ENCODE results near the gene CCDC88A.
"Not testable (repeated sequence)": the region's sequence is repeated elsewhere in the genome, so short reads cannot be mapped to it uniquely, and the experiment has no call there.

CCDC88A gene

DNA sequence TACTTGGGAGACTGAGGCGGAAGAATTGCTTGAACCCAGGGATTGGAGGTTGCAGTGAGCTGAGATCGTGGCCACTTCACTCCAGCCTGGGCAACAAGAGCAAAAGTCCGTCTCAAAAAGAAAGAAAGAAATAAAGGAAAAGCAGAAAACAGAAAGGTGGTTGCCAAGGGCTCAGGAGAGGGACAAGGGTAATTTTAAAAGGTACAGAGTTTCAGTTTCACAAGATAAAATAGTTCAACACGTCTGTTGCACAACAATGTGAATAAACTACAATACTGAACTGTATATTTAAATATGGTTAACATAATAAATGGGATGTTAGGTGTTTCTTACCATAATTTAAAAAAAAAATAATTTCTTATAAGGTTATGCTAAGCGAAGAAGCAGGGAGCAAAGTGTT is 174.2 kb downstream of the CCDC88A start:
- peaks cover 6% of the 10 kb centered on the region for H3K4me1 ChIP-seq (ENCODE audit: low read length)
- H3K4me3 ChIP-seq (ENCODE audit: low read length): no peak overlapping the region
- TF ChIP-seq, protein P1, sequence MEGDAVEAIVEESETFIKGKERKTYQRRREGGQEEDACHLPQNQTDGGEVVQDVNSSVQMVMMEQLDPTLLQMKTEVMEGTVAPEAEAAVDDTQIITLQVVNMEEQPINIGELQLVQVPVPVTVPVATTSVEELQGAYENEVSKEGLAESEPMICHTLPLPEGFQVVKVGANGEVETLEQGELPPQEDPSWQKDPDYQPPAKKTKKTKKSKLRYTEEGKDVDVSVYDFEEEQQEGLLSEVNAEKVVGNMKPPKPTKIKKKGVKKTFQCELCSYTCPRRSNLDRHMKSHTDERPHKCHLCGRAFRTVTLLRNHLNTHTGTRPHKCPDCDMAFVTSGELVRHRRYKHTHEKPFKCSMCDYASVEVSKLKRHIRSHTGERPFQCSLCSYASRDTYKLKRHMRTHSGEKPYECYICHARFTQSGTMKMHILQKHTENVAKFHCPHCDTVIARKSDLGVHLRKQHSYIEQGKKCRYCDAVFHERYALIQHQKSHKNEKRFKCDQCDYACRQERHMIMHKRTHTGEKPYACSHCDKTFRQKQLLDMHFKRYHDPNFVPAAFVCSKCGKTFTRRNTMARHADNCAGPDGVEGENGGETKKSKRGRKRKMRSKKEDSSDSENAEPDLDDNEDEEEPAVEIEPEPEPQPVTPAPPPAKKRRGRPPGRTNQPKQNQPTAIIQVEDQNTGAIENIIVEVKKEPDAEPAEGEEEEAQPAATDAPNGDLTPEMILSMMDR (IDR thresholded peaks at IDR 0.05; ENCODE audit: low read depth, low read length): no peak
- TF ChIP-seq EZH2phosphoT487 (IDR thresholded peaks at IDR 0.05; ENCODE audit: low read depth): no peak
- no peak overlapping the region for H2AFZ ChIP-seq (ENCODE audit: low read depth, low read length)
- H4K20me1 ChIP-seq (ENCODE audit: insufficient read depth, low read length): no peaks in the 10 kb centered on the region
- H3K27ac ChIP-seq (ENCODE audit: low read length): no peak overlapping the region
- H3K9me3 ChIP-seq (ENCODE audit: insufficient read depth, low read length): no peaks in the 10 kb centered on the region
- H3K4me2 ChIP-seq (ENCODE audit: low read length): no peak overlapping the region
- no peaks in the 10 kb centered on the region for H3K27me3 ChIP-seq (ENCODE audit: low read depth, low read length)
- no peak overlapping the region for H3K9ac ChIP-seq (ENCODE audit: low read length)
- H3K36me3 ChIP-seq (replicated peaks; ENCODE audit: low read depth, low read length): peaks cover 17% of the 10 kb centered on the region
- no peaks in the 10 kb centered on the region for H3K79me2 ChIP-seq (ENCODE audit: low read length)

DNA sequence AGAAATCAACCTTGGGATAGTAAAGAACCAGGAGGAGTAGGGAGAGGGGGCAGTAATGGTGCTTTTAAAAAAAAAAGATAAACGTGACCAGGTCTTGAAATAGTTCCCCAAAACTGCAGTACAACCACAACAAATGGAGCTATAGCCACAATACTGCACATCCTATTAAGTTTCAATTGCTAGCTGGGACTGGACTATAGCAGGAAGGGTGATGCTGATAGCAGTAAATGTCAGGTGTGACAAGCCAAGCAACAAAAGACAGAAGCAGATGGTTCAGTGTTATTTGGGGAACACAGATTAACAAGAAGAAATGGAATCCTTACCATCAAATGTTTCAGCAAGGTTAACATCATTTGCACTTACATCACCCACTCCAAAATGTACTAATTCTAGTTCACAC is 177.0 kb downstream of the CCDC88A start:
- no peaks in the 10 kb centered on the region for H3K9me3 ChIP-seq (ENCODE audit: insufficient read depth, low read length)
- no peak overlapping the region for H3K4me2 ChIP-seq (ENCODE audit: low read length)
- peaks cover 20% of the 10 kb centered on the region for H3K36me3 ChIP-seq (replicated peaks; ENCODE audit: low read depth, low read length)
- peaks cover 6% of the 10 kb centered on the region for H3K4me1 ChIP-seq (ENCODE audit: low read length)
- H4K20me1 ChIP-seq (ENCODE audit: insufficient read depth, low read length): no peaks in the 10 kb centered on the region
- no peak for TF ChIP-seq EZH2phosphoT487 (IDR thresholded peaks at IDR 0.05; ENCODE audit: low read depth)
- TF ChIP-seq, protein P1 (IDR thresholded peaks at IDR 0.05; ENCODE audit: low read depth, low read length): no peak
- H3K4me3 ChIP-seq (ENCODE audit: low read length): no peak overlapping the region
- H3K27ac ChIP-seq (ENCODE audit: low read length): no peak overlapping the region
- H3K27me3 ChIP-seq (ENCODE audit: low read depth, low read length): no peaks in the 10 kb centered on the region
- H2AFZ ChIP-seq (ENCODE audit: low read depth, low read length): no peak overlapping the region
- H3K79me2 ChIP-seq (ENCODE audit: low read length): no peaks in the 10 kb centered on the region
- no peak overlapping the region for H3K9ac ChIP-seq (ENCODE audit: low read length)

DNA sequence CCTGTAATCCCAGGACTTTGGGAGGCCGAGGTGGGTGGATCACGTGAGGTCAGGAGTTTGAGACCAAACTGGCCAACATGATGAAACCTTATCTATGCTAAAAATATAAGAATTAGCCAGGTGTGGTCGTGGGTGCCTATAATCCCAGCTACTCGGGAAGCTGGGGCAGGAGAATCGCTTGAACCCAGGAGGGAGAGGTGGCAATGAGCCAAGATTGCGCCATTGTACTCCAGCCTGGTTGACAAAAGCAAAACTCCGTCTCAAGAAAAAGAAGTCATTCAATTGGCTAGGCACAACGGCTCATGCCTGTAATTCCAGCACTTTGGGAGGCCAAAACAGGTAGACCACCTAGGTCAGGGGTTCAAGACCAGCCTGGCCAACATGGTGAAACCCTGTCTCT is 178.1 kb downstream of the CCDC88A start:
- not testable (repeated sequence) for H3K27me3 ChIP-seq (ENCODE audit: low read depth, low read length); H2AFZ ChIP-seq (ENCODE audit: low read depth, low read length); H3K4me2 ChIP-seq (ENCODE audit: low read length); H3K9me3 ChIP-seq (ENCODE audit: insufficient read depth, low read length); H3K9ac ChIP-seq (ENCODE audit: low read length); H3K79me2 ChIP-seq (ENCODE audit: low read length); H3K4me1 ChIP-seq (ENCODE audit: low read length); H3K4me3 ChIP-seq (ENCODE audit: low read length); H3K27ac ChIP-seq (ENCODE audit: low read length); H4K20me1 ChIP-seq (ENCODE audit: insufficient read depth, low read length)
- peaks cover 27% of the 10 kb centered on the region for H3K36me3 ChIP-seq (replicated peaks; ENCODE audit: low read depth, low read length)

DNA sequence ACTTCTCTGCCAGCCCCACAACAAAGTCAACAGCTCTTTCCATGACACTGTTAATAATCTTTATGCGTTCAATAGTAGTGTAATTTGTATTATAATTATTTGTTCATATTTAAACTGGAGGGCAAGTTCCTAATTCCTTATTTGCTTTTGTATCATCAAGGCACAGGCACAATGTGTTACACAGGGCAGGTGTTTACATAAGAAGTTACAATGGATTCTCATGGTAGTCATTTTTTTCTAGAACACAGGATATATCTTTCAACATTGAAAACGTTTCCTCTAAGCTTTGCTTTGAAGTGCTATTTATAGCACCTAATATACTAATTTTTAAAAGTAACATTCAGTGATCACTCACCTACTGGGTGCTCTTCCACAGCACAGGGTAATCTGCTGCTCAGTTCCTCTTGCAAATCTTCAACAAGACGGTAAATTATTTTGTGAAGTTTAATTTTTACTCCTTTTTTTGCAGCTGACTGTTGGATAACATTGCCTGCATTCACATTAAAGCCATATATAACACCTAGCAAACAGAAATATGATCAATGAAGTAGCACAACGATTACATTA is 179.9 kb downstream of the CCDC88A start:
- Histone ChIP-seq H3K79me2 (ENCODE audit: low read length) (peaks cover 7% of the 10 kb centered on the region), H2AFZ (ENCODE audit: low read depth, low read length) (no peak overlapping the region), H3K4me1 (ENCODE audit: low read length) (peaks cover 9% of the 10 kb centered on the region), H3K9ac (ENCODE audit: low read length) (no peak overlapping the region), H3K9me3 (ENCODE audit: insufficient read depth, low read length) (no peaks in the 10 kb centered on the region), H3K27me3 (ENCODE audit: low read depth, low read length) (no peaks in the 10 kb centered on the region), H3K4me3 (ENCODE audit: low read length) (no peak overlapping the region), H3K27ac (ENCODE audit: low read length) (no peak overlapping the region), H3K4me2 (ENCODE audit: low read length) (no peak overlapping the region), H4K20me1 (ENCODE audit: insufficient read depth, low read length) (no peaks in the 10 kb centered on the region), H3K36me3 (replicated peaks; ENCODE audit: low read depth, low read length) (peaks cover 38% of the 10 kb centered on the region)
- TF ChIP-seq, protein P1 (IDR thresholded peaks at IDR 0.05; ENCODE audit: low read depth, low read length): no peak
- TF ChIP-seq EZH2phosphoT487 (IDR thresholded peaks at IDR 0.05; ENCODE audit: low read depth): no peak

All from OCI-LY3 (cell line).